Hematopoietic multipotent progenitor cell treated with erythropoietin and hydrocortisone succinate and interleukin-3 and kit ligand, for 6 days (in vitro differentiated cells): ENCODE results near the gene PTPN14.

ENCODE experiments used
- DNase-seq: peaks from one replicate; pipeline ENCODE4 v3.0.0-alpha.2; 2015

PTPN14 gene

DNA sequence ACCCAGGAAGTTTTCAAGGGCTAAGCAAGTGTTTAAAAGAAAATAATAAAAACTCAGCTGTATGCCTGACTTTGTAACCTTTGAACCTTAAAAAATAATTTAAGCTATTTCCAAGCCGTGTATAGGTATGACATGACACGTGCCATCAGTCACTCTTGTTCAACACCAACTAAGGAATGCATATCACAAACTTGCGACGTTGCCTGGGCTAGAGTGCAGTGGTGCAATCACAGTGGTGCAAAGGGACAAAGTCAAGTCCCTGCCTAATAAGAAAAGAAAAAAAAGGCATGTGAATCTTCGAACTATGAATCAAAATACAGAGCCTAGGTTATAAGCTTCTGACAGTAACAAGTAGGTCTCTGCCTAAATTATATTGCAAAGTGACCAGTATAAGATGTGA is 191.3 kb downstream of the PTPN14 start:
- no peak for DNase-seq

DNA sequence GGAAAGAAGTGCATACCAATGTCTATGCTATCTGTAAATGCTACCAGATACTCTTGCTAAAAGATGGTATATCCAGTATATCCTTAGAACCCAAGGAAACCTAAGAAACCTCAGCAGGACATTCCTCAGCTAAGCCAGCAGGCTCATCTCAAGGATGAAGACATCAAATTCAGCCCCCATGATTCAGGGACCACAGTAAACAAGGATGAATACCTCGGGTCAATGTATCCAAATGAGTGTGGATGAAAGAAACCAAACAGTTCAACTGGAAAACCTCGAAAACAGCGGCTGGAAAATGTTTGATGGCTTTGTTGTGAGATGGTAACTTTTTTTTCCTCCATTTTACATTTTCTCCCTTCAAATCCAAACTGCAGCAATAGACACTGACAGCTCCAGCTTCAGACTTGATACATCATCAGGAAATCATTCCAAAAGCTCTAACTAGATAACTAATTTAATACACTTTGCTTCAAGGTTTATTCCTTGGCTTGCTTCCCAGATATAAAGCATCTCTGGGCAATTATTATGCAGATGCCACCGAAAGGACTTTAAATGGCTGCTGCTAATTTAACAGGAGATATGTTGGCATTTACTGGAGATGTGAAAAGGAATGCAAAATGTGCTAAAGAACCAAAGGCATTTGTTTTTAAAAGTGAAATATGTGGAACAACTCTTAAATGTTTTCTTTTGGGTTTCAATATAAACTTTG is 196.8 kb downstream of the PTPN14 start:
- no peak for DNase-seq

DNA sequence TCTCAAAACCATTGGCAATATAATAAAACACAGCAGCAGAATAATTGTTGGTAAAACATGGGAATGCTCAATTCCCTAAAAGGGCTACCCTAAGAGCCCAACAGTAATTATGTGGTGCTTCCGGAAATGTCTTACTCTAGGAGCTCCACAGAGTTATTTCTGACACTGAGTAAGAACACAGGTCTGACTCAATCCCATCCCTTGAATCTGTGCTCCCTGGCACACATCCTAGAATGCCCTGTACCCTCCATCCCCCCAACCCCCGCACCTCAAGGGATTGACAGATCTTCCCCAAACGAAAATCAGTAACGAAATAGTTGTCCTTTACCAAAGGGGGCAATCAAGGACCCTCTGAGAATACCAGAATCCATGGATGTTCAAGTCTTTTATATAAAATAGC is 198.6 kb downstream of the PTPN14 start:
- no peak for DNase-seq

DNA sequence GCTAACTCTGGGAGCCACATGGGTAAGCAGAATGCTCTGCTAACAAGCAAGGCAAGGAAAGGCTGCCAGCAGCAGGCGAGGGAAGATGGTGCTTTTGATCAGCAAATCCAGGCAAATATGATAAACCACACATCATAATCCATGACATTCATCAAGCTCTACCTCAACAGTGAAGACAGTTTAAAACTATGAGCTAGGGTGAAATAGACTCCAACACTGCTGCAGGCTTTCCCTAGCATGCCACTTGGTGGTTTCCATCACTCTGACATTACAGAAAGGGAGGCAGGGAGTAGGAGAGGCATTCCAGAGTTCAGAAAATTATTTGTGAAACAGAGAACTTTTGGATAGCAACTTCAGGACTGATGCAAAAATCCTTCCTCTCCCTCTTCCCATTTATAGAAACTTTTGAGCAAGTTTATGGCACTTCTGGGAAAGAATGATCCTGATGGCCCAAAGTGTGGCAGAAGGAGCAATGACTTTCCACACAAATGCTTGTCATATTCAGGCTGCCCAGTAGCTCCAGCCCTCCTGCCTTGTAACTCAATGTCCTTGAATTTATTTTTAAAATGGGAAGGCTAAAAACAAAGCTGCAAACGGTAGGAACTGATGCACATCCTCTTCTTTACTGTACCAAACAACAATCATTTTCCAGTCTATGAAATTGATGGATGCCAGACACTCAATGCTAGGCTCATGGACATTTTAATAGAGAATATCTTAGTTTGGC is 199.7 kb downstream of the PTPN14 start:
- DNase-seq, result no peak

DNA sequence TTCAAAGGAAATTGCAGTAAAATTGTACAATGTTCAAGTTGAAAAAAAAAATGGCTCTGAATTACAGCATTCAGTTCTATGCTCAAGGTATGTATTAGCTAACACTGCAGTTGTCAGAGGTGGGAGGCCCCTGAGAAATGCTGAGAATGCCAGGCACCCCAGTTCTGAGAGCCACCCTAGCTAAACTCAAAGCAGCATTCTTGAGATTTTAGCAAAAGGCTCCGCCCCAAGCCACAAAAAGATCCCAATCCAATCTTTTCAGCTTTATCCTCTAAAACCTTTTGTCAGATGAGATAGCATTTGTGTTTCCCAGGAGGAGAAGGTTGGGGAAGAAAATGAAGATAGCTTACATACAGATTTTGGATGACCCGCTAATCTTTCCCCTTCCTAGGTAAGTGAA is 201.6 kb downstream of the PTPN14 start:
- no peak for DNase-seq

DNA sequence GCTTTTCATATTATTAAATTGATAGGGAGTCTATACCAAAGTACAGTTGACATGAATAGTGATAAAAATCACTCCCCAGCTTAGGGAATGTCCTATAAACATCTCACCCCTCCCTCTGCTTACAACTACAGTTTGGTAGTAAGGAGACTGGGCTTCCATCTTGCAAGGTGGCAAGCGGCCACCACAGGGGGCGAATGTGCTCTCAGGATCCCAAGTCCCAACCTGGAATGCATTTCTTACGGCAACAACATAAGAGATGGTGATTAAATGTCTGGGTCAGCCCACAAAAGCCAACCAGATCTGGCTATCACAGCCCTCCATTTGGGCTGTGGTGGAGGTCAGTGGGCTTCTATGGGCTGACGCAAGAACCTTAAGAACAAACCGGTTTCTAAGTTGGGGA is 202.4 kb downstream of the PTPN14 start:
- DNase-seq, result no peak

DNA sequence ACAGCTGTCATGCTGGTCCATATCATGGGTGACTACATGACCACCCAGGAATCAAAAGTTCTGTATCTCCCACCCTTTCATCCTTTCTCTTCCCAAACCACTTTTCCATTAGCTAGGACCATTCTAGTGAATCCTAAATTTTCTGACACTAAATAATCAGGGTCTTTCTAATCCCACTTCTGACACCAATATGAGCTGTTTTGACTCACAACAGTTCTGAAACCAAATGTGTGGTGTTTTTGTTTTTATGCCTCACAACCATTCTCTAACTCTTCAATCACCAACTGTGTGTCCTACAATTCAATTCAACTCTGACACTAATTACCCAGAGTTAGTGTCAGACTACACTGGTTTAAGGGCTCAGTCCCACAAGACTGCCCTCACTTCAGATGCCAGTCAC is 206.5 kb downstream of the PTPN14 start:
- DNase-seq, result no peak

DNA sequence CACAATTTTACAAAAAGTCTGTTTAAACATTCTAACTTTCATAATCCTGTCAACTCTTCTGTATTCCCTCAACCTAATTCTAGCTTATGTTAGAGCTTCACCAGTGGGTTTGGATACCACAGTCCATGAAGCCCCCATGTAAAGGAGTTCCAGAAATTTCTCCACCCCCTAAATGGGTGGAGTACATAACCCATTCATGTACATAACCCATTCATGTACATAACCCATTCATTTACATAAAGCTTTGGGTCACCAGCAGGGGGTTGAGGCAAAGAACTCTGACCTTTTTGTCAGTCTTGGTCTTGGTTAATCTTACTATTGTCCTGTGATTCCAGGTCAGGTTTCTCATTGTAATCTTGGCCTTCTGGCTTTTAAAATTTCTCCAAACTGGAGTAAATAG is 208.9 kb downstream of the PTPN14 start:
- no peak for DNase-seq

DNA sequence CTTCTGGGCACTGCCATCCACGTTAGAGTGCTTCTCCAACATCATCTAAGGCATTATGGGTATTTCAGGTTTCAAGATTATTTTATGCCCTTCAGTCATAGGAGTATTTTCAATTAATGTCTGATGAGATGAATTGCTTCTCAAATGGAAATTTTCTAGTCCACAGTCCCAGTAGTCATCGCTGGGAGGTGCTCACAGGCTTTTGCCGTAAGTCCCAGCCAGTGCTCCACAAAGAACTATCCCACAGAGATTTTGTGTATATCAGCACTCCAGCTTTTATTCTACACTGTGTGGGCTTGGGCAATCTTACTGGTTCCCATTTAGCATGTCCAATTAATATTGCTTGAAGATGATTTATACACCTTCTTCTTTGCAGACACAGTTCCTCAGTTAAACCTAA is 209.5 kb downstream of the PTPN14 start:
- DNase-seq, result no peak

DNA sequence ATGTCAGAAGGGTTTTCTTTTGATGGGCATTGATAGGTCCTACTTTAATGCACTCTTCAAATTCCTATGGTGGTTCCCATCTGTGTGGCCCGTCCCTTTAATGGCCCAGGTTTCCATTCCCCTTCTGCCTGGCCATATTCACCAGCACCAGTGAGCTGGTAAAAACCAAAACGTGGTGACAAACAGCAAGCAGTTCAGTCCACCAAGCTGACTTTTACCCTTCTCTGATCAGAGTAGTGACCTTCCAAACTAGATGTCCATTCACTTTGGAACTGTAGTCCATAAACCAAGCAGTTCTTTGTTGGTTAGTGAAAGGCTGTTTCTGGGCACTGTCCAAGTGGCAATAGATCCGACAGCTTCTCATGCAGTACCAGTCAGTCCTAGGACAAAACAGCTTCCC is 209.9 kb downstream of the PTPN14 start:
- DNase-seq, result no peak

DNA sequence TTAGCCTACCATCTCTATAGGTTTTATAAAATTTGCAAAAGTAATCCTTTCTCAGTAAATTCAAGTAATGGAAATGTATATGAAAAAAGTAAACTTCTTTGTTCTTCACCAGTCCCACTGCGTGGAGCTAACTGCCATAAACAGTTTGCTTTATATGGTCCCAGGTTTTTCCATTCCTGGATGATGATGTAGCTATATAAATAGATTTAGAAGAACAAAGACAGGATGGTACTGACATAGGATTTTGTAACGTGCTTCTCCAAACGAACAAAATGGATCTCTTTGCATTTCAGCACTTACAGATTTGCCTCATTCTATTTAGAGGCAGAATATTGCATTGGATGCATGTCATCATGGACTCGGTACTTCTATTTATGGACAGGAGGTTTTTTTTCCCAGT is 213.2 kb downstream of the PTPN14 start:
- no peak for DNase-seq

DNA sequence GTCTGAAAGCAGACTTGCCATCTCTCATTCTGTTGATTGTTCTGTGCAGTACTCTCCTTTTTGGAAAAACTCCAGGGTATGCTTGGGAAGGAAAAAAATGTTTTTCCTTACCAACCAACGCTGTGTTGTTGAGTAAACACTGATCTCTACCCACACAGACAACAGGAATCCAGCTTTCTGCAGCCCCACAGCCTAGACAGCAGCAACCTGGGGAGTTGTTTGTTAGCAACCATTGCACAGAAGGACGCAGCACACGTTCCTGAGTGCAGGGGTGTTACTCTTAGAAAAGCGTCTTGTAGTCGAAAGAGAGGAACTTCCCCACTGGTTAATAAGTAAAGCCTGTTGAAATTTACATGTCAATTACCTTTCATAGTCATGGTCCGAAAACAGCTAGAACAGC is 213.9 kb downstream of the PTPN14 start:
- no peak for DNase-seq

DNA sequence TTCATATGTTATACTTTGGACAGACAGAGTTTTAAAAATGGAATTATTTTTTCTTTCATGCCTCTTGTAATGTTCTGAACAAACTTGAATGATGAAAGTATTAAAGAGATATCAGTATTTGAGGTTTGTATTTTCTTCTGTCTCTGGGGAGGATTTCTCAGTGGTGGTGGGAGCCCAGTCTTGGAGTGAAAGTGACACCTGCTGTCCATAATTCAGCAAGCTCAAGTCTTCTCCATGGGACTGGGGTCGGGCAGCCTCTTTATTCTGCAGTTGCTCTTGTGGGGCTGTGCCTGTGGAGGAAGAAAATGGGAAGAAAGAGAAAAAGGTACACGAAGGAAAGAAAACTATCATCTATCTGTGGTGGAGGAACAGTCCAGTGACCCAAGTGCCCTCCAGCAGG is 214.4 kb downstream of the PTPN14 start:
- DNase-seq, result no peak

DNA sequence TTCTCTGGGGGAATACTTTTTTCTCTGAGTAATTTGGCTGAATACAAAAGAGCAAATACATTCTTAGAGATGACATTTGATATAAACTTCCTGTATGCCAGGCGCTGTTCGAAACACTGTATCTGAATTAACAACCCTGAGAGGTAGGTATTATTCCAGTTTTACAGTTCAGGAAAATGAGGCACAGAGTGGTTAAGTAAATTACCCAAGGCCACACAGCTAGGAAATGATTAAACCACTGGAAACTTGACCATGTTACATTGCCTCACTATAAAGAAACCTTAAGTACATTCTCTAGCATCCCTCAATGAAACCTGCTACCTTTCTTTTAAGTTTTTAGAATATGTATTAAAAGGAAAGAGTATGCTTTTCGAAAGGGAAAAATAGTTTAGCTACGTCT is 215.8 kb downstream of the PTPN14 start:
- DNase-seq, result no peak

DNA sequence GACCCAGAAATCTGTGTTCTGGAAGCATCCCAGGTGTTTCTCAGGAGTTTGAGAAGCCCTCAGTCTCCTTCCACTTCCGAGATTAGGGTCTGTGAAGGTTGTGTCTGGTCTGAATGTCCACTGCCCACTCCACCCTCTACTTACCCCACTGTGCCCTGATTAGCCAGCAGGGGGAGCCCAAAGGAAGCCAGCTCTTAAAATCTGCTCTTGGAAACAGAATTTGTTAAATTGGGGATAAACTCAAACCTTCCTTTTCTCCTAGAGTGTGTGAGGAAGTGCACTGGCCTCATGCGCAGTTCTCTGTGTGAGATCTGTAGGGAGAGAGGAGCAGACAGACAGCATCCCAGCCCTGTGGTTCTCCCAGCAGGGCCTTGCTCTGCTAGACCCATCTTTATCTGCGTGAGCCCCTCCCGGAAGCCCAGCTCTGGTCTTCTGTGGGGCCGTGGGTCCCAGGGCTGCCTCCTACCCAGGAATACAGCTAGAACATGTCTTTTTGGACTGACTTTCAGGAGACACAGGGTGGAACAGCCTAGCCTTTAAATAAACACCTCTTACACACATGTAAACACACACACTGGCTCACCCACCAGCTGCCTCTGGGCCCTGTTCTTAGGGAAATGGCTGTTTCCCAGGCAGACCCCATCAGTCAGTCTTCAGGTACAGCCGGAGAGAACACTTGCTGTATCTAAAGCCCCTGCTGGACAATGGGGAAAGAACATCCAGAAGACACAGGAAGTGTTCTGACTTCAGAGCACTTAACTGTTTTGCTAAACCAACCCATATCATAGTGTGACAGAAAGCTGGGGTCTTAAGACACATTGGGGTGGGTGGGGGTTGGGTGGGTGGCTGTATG is 218.2 kb downstream of the PTPN14 start:
- DNase-seq, result peak; percentile 63

DNA sequence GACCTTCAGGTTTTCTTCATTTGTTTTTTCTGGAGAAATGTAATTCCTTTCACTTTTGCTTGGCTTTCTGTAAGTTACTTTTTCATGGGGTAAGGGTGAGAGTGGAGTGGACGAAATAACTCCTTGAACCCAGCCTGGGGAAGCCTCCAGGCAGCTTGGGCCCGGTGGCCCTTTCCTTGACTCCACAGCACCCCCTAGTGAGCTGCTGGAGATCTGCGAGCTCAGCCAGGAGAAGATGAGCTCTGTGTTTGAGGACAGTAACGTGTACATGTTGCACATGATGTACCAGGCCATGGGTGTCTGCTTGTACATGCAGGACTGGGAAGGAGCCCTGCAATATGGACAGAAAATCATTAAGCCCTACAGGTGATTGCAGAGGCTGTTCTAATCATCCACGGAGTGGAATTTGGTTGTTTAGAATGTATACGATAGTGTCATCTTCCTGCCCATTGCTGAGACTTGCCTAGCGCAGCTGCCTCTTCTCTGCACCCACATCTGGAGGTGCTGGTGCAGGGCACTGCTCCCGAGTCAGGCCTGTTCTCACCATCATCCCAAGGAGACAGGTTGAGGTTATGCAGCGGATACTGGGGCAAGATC is 219.5 kb downstream of the PTPN14 start:
- DNase-seq, result peak; percentile 79

DNA sequence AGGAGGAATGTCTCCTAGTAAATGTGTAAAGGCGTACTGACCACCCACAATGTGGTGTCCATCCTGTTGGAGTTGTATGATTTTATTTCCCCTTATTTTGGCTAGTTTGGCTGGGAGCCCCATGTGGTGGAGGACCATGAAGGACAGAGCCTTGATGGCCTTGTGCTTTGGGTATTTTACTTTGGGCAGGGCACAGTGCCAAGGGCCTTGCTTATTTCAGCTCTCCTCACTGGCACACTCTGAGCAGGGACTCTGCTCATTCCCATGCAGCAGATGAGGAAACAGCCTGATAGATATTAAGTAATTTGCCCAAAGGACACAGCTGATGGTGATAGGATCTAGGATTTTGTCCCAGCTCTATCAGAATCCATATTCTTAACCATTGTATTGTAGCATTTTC is 220.2 kb downstream of the PTPN14 start:
- no peak for DNase-seq

DNA sequence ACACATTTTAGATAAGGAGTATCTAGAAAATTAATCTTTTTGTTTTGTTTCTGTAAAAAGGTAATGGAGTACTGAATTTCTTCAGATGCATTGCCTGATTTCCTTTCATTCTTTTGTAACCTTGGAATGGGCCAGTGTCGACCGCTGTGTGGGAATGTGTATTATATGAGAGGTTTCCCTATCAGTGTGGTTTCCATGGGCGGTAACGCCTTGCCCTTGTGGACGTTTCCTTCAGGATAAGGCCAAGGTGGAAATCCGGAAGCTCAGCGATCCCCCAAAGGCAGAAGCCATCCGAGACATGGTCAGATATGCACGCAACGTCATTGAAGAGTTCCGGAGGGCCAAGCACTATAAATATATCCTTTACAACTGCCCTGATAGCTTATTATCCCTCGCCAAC is 220.7 kb downstream of the PTPN14 start:
- DNase-seq, result no peak

DNA sequence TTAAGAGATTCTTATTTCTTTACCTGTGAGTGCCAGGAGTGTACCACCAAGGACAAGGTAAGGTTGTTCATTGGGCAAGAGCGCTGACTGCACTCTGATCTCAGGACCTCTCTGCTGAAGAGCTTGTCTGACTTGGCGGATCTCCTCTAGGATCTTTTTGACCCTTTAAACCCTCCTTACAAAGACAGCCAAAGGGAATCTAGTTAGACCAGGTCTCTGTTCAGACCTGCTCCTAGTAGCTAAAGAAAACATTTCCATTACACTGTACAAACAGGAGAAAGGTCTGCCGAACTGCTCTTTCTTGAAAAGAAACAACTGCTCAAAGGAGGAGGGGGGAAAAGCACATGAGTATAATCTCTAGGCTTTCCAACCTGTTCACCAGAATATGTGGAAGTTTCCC is 221.2 kb downstream of the PTPN14 start:
- no peak for DNase-seq

DNA sequence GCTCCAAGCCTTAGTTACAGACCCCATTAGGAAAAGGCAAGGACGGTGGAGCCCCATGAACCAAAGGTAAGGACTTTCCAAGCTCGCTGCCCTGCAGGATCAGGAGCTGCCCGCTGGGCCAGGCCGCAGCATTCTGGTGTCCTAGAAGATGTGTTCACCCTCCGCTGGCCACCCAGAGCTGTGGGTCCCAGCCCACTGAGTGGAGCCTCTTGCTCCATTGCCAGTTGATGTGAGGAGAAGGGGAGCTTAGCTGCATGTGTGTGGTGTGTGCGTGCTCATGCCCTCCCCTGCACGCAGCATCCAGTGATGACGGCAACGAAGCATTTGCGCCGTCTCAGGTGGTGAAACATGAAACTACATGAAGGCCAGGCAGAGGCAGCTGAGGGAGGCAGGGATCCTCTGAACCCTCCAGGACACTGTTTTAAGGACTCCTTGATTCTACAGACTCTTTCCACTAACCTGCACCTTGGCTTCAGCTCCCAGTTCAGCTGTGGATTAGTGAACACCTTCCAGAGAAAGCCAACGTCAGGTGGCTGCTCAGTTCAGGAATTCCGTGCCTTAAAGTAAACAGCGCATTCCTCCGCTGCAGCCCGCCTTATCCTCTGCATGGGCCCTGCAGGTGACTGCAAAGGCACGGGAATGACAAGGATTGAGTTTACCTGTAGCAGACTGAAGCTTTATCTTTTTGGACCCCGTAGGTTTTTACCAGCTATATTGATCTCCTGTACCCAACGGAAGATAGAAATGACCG is 221.8 kb downstream of the PTPN14 start:
- no peak for DNase-seq

DNA sequence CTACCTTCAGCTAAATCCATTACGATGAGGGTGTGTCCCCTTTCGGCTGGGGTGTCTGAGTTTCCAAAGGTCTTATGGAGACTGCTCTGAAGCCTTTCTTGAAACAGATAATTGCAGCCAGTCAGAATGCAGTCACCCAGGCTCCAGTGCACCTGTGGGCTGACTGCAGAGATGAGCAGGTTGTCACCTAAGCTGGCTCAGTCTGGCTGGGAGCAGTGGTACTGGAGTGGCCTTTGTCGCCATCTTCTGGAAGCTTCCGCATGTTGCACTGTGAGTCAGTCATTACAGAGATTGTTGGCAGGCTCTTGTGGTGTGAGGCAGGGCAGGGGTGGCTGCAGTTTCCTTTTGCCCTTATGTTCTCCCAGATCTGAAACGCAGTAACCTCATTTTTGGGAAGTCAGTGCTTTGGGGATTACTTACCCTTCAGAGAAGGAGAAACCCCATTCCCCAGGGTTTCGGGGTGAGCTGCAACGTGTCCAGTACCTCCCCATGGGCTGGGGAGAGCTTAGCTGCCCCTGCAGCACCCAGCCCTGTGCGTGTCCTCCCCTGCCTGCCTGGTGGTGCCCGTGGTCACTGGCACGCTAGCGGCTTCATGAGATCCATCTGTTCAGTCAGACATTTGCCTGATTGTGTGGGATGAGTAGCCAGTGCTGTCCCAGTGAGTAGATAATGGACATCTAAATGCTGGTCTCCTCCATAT is 222.5 kb downstream of the PTPN14 start:
- DNase-seq, result peak; percentile 89

DNA sequence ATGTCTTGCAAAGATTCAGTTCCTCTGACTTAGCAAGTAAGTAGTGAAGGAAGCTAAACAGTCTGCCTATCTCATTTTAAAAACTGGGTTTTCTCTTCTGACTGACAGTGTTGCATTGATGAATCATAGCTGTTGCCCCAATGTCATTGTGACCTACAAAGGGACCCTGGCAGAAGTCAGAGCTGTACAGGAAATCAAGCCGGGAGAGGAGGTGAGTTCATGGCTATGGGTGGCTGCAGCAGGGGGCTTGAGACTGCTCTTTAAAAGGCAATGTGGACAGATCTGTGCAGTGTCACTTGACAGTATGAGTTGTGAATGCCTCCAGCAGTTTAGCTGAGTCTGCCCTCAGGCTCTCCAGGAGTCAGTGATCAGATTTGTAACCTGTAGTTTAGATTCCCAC is 223.9 kb downstream of the PTPN14 start:
- no peak for DNase-seq
